ENCODE measurements around the gene DNER.

DNER gene

GRCh38 chr2:229438430-229439159 lies 275.8 kb downstream of the DNER start:
- DNase-seq (ENCODE audit: low read depth) = no peak
- TF ChIP-seq MAX (IDR thresholded peaks at IDR 0.05; ENCODE audit: low read depth, low read length) (no peak), CTCF (IDR thresholded peaks at IDR 0.05; ENCODE audit: low read depth, low read length) (no peak), MYC (IDR thresholded peaks at IDR 0.05; ENCODE audit: low read depth, low read length) (no peak), POLR2A (IDR thresholded peaks at IDR 0.05; ENCODE audit: extremely low read depth, insufficient read length) (no peak)
- no peak overlapping the region for H3K4me3 ChIP-seq (ENCODE audit: low read depth, low read length)

- TF ChIP-seq MAX (IDR thresholded peaks at IDR 0.05; ENCODE audit: low read depth, low read length) = no peak
- TF ChIP-seq POLR2A (IDR thresholded peaks at IDR 0.05; ENCODE audit: extremely low read depth, insufficient read length) = no peak
- no peak for TF ChIP-seq MYC (IDR thresholded peaks at IDR 0.05; ENCODE audit: low read depth, low read length)
- TF ChIP-seq CTCF (IDR thresholded peaks at IDR 0.05; ENCODE audit: low read depth, low read length) = no peak
- DNase-seq (ENCODE audit: low read depth) = no peak
- H3K4me3 ChIP-seq (ENCODE audit: low read depth, low read length) = no peak overlapping the region
These were observed 276.9 kb downstream of the DNER start for GRCh38 chr2:229437467-229437866.

- TF ChIP-seq CTCF (IDR thresholded peaks at IDR 0.05; ENCODE audit: low read depth, low read length) (no peak), MYC (IDR thresholded peaks at IDR 0.05; ENCODE audit: low read depth, low read length) (no peak), MAX (IDR thresholded peaks at IDR 0.05; ENCODE audit: low read depth, low read length) (no peak), POLR2A (IDR thresholded peaks at IDR 0.05; ENCODE audit: extremely low read depth, insufficient read length) (no peak)
- no peak overlapping the region for H3K4me3 ChIP-seq (ENCODE audit: low read depth, low read length)
- DNase-seq (ENCODE audit: low read depth) = no peak
These were observed 280.2 kb downstream of the DNER start for GRCh38 chr2:229434187-229434586.

GRCh38 chr2:229433351-229433750 lies 281.0 kb downstream of the DNER start:
- no peak for TF ChIP-seq MYC (IDR thresholded peaks at IDR 0.05; ENCODE audit: low read depth, low read length)
- TF ChIP-seq POLR2A (IDR thresholded peaks at IDR 0.05; ENCODE audit: extremely low read depth, insufficient read length) = no peak
- no peak for TF ChIP-seq CTCF (IDR thresholded peaks at IDR 0.05; ENCODE audit: low read depth, low read length)
- no peak for DNase-seq (ENCODE audit: low read depth)
- no peak overlapping the region for H3K4me3 ChIP-seq (ENCODE audit: low read depth, low read length)

- DNase-seq (ENCODE audit: low read depth) = peak; percentile 44
- H3K4me3 ChIP-seq (ENCODE audit: low read depth, low read length) = no peak overlapping the region
- TF ChIP-seq POLR2A (IDR thresholded peaks at IDR 0.05; ENCODE audit: extremely low read depth, insufficient read length) (no peak), CTCF (IDR thresholded peaks at IDR 0.05; ENCODE audit: low read depth, low read length) (peak; percentile 17)
These were observed 282.9 kb downstream of the DNER start for GRCh38 chr2:229431327-229431954.

Measured in NB4 (cell line).